ENCODE data around the gene BLTP2. TPM values are rescaled to one million over a fixed set of nuclear protein-coding genes. Genes with fewer than 3 reads are reported as not detected.

Gene BLTP2
- total RNA-seq, 1 experiment from 2014 or later = 137 TPM

GRCh38 chr17:28635506-28635905 is 9.5 kb downstream of the BLTP2 start:
- Histone ChIP-seq H2BK15ac (ENCODE audit: low read depth, low read length) (no peak overlapping the region), H3K4me2 (ENCODE audit: insufficient read depth, insufficient read length, low read length) (no peak overlapping the region), H3K56ac (ENCODE audit: insufficient read length, low read depth, low read length) (no peak overlapping the region), H4K91ac (ENCODE audit: insufficient read length, low read depth, low read length) (no peak overlapping the region), H3K14ac (ENCODE audit: insufficient read depth, low read length) (no peak overlapping the region), H3K27me3 (ENCODE audit: insufficient read depth, low read length) (no peaks in the 10 kb centered on the region), H4K5ac (ENCODE audit: insufficient read length, low read depth, low read length) (no peak overlapping the region), H2AFZ (ENCODE audit: low read length) (no peak overlapping the region), H2AK5ac (ENCODE audit: insufficient read length, low read length) (no peak overlapping the region), H3K18ac (ENCODE audit: insufficient read length, low read depth, low read length) (no peak overlapping the region), H3K27ac (ENCODE audit: insufficient read length, low read depth, low read length) (no peak overlapping the region), H3K4ac (ENCODE audit: low read depth, low read length) (no peak overlapping the region), H3K9me3 (ENCODE audit: control insufficient read depth, low read depth, low read length) (no peaks in the 10 kb centered on the region), H2BK5ac (ENCODE audit: insufficient read length, low read length) (no peak overlapping the region), H2BK20ac (ENCODE audit: low read depth, low read length, poor library complexity, severe bottlenecking) (no peak overlapping the region), H3K4me1 (ENCODE audit: insufficient read depth, low read length) (no peaks in the 10 kb centered on the region), H3K79me1 (ENCODE audit: insufficient read depth, low read depth, low read length, poor library complexity, severe bottlenecking) (no peaks in the 10 kb centered on the region), H3K23me2 (ENCODE audit: insufficient read length, low read depth, low read length, poor library complexity, severe bottlenecking) (no peaks in the 10 kb centered on the region), H2BK120ac (ENCODE audit: low read depth, low read length, poor library complexity, severe bottlenecking) (no peak overlapping the region), H4K8ac (replicated peaks; ENCODE audit: insufficient read length, low read depth, low read length) (no peak overlapping the region), H3K9ac (ENCODE audit: extremely low read depth, insufficient read length, low read length) (no peak overlapping the region), H3K79me2 (ENCODE audit: insufficient read depth, low read length) (no peaks in the 10 kb centered on the region), H3K23ac (ENCODE audit: insufficient read length, low read depth, low read length) (no peak overlapping the region), H3T11ph (ENCODE audit: low read length) (no peak overlapping the region), H4K20me1 (ENCODE audit: control insufficient read depth, insufficient read depth, insufficient read length) (no peaks in the 10 kb centered on the region), H2BK12ac (ENCODE audit: insufficient read length, low read depth, low read length) (no peak overlapping the region)
- no peak overlapping the region for H3K27ac Mint-ChIP-seq
- H3K27me3 Mint-ChIP-seq (ENCODE audit: low read depth) = no peaks in the 10 kb centered on the region
- WGBS (ENCODE audit: extremely low coverage, insufficient read length, low lambda C conversion rate) = no CpG with 5 or more reads among the region's 1 CpG
- H3K4me1 Mint-ChIP-seq = peaks cover 0 to 4% of the 10 kb centered on the region in 2 experiments; a peak in 1 of 4 replicates
- H3K9me3 Mint-ChIP-seq = no peaks in the 10 kb centered on the region
- H3K4me3 Mint-ChIP-seq = no peak overlapping the region
- TF ChIP-seq CTCF (conservative IDR thresholded peaks at IDR 0.05) = no peak
- no peak for DNase-seq
- peaks cover 76 to 98% (median 97%) of the 10 kb centered on the region in 3 experiments for H3K36me3 Mint-ChIP-seq (ENCODE audit: insufficient read depth in 1 of 3, low read depth in 3 of 3)
